GM12872 (cell line): ENCODE results near the gene NOX5.

Source experiments
- TF ChIP-seq, protein P1 (sequence below): IDR thresholded peaks from 3 replicates; pipeline ENCODE4 v1.5.1; 2011; ENCODE audit warnings: low read depth, mild to moderate bottlenecking, low read length, moderate library complexity; ENCODE audit not compliant: insufficient read depth

The NOX5 gene

DNA sequence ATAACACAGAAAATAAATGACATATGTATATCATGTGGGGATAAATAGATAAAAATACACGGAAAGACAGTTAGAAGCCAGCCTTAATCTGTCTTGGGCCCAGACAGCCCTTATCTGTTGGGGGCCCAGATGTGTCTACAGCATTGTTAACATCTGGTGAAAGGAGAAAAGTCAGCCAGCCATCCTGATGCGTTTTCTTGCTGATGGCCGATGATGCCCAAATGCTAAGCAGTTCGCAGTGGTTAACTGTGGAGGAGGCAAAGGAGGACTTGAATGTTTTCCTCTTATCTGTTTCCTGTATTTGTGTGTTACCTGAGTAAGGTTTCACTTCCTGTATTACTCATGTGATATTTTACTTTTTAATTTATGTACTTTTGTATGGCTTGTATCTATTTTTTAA, 46.2 kb downstream of the NOX5 start:
- TF ChIP-seq, protein P1, sequence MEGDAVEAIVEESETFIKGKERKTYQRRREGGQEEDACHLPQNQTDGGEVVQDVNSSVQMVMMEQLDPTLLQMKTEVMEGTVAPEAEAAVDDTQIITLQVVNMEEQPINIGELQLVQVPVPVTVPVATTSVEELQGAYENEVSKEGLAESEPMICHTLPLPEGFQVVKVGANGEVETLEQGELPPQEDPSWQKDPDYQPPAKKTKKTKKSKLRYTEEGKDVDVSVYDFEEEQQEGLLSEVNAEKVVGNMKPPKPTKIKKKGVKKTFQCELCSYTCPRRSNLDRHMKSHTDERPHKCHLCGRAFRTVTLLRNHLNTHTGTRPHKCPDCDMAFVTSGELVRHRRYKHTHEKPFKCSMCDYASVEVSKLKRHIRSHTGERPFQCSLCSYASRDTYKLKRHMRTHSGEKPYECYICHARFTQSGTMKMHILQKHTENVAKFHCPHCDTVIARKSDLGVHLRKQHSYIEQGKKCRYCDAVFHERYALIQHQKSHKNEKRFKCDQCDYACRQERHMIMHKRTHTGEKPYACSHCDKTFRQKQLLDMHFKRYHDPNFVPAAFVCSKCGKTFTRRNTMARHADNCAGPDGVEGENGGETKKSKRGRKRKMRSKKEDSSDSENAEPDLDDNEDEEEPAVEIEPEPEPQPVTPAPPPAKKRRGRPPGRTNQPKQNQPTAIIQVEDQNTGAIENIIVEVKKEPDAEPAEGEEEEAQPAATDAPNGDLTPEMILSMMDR: no peak

DNA sequence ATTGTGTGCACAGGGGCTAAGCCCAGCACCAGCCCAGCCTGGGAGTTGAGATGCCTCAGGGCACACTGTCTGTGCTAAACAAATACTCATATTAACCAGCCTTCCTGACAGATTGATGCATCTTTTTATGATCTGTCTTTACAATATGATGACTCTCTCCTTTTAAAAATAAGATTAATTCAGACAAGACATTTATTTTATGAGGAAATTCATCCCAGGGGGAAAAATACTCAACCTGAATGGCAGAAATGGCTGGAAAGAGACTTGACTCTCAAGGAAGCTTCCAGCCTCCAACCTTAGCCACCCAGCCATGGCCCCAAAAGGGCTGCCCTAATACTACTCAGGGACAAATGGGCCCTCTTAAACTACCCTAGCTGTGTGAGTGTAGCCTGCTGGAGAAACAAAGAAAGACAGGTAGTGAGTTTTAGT, 46.9 kb downstream of the NOX5 start:
- TF ChIP-seq, protein P1: 0 out of 3 replicates have a peak, but pooled peaks have one; percentile 16

DNA sequence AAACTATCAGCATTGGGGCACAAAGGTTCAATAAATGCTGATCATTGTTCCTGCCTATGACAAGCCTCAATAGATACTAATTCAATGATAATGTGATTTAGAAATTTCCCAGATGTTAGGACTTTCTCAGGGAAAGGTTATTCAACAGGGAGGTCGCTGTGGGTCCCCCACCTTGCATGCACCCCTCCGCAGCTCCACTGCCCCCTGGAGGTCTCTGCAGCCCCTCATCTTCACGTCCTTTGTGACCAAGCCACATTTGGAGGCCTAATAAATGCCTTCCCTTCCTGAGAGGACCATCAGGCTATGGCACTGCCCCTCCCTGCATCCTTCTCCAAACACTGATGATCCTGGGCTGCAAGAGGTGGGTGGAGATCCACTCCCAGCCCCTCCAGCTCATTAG, 50.2 kb downstream of the NOX5 start:
- TF ChIP-seq, protein P1: 0 out of 3 replicates have a peak, but pooled peaks have one; percentile 13

DNA sequence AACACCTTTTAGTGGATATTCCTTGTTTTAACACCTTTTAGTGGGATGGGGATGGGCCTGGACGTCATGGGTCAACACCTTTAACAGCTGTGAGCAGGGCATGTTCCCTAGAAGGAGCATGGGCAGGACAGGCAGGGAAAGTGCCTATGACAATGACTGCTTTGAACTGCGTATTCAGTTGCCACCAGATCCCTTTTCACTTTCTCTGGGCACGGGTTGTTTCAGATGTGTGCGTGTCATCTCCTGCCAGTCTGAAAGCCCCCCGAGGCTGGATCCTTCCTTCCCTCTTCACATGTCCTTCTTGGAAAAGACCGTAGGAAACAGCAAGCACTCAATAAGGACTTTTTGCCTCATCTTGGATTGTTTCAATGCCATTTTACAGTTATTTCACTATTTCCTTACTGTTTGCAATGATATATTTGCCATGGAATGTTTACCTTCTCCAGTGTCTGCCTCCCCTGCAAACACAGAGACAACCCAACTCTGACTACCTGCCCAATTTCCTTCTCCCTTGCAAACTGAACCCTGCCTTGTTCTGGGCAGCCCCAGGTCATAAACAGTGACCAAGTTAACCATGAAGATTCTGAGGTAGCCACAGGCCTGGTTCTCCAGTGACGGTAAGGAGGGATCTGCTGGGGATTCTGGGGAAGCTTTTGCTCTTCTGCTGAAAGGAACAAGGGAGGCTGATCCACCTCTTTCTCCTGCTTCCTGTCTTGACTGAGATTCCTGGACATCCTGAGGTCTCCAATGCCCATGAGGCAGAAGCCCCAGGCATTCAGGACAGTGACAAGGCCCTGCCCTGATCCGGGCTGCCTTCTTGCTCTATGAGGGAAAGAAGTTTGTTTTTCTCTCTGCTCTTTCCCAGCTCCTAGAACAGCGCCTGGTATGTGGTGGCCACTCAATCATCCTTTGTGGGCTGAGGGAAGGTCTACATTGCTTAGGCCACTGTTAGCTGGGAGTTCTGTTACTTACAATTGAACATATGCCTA, 51.8 kb downstream of the NOX5 start:
- TF ChIP-seq, protein P1: no peak

DNA sequence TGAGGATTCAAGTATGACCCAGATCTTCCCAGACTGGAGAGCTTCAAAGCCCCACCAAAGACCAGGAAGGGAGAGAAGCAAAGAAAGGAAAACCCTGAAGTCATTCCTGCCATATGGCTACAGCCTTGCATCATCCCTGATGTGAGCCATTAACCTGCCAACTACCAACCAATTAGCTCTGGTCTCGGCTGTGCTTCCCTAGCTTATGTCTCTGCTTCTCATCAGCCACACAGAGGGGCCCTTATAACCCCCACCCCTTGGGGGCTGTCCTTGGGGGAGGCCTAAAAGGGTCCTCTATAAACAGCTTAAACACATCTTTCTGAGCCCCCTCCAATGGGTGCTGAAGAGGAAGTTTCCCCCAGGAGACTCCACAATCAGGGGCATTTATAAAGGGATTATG, 52.8 kb downstream of the NOX5 start:
- TF ChIP-seq, protein P1: no peak

DNA sequence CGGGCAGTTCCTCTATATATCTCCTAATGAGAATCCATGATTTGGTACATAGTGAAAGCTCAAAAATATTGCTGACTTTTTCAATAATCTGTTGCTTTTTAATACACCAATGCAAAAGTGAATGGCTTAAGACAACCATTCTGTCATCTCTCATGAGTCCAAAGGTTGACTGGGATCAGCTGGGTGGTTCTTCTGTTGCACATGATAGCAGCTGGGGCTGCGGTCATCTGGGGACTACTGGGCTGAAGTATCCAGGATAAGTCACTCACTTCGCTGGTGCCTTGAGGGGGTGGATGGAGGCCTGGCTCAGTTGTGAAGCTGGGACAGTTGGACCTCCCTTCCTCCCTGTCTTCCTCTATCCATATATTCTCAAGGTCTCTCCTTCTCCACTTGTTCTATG, 53.7 kb downstream of the NOX5 start:
- TF ChIP-seq, protein P1: no peak

DNA sequence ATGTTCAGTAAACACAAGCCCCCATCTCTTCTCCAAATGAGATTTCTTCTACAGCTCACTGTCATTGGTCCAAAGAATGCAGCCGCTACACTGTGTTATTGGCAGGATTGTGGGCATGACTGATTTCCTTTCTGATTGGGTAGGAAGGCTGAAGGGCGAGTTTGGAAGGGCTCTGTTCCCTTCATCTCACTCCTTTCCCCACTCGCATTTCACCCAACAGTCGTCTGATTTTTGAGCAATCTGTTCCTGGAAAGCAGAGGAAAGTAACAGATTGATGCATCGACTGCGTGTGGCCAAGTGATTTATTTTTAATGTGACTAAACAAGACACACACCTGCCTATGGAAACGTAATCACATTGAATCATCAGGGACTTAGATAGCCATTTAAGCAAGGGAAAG, 55.5 kb downstream of the NOX5 start:
- TF ChIP-seq, protein P1: no peak
